ENCODE data around the gene CACNA2D3.

DNA sequence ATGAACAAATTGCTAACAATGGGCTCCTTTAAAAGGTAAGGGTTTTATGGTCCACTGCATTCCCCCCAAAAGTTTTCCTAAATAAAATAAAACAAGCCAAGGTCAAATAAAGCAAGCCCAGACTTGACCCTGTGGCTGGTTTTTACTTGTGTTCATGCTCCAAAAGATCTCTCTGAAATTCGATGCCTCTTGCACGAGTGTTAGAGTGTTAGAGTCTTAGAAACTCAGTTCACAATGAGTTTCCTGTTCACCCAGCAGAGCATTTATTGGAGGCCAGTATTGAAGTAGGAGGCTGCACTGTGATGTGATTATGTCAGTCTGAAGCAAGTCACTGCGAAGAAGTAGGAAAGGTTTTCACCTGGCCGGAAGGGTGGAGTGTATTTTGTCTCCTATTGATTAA, 865.4 kb downstream of the CACNA2D3 start:
- TF ChIP-seq, protein P1, sequence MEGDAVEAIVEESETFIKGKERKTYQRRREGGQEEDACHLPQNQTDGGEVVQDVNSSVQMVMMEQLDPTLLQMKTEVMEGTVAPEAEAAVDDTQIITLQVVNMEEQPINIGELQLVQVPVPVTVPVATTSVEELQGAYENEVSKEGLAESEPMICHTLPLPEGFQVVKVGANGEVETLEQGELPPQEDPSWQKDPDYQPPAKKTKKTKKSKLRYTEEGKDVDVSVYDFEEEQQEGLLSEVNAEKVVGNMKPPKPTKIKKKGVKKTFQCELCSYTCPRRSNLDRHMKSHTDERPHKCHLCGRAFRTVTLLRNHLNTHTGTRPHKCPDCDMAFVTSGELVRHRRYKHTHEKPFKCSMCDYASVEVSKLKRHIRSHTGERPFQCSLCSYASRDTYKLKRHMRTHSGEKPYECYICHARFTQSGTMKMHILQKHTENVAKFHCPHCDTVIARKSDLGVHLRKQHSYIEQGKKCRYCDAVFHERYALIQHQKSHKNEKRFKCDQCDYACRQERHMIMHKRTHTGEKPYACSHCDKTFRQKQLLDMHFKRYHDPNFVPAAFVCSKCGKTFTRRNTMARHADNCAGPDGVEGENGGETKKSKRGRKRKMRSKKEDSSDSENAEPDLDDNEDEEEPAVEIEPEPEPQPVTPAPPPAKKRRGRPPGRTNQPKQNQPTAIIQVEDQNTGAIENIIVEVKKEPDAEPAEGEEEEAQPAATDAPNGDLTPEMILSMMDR (conservative IDR thresholded peaks at IDR 0.05 in 1 of 2, IDR thresholded peaks at IDR 0.05 in 1 of 2; ENCODE audit: extremely low read depth in 1 of 2, insufficient read depth in 1 of 2, low read depth in 1 of 2, low read length in 2 of 2), result no peak
- TF ChIP-seq EZH2 (IDR thresholded peaks at IDR 0.05; ENCODE audit: borderline replicate concordance, low read length), result no peak
